K562 (cell line): ENCODE data around the gene KCNK4. TPM values are rescaled to one million over a fixed set of nuclear protein-coding genes. Genes with fewer than 3 reads are reported as not detected.

Experiments
- CAMTA2 ChIP-seq: fragments of 250-450 bp; sonication (Bioruptor Pico); conservative IDR thresholded peaks from 2 replicates; pipeline ENCODE4 v1.5.1; 2022
- CLOCK ChIP-seq: fragments of 250-450 bp; sonication (Bioruptor Pico); IDR thresholded peaks from 2 replicates; pipeline ENCODE4 v1.4.0; 2020; ENCODE audit warnings: mild to moderate bottlenecking, moderate library complexity, borderline replicate concordance
- CTBP1 ChIP-seq: fragments of 450-650 bp; IDR thresholded peaks from 2 replicates; pipeline ENCODE4 v1.6.1; 2016; ENCODE audit warnings: borderline replicate concordance
- E2F4 ChIP-seq: sonication (generic); formaldehyde crosslinking; IDR thresholded peaks from 2 replicates; pipeline ENCODE4 v1.8.0; 2022; ENCODE audit warnings: mild to moderate bottlenecking, low read depth, missing genetic modification reagents
- FOXA3 ChIP-seq, 2 experiments: fragments of 450-650 bp in 1 of 2; sonication (generic) in 1 of 2; formaldehyde crosslinking; IDR thresholded peaks in 1 of 2; conservative IDR thresholded peaks in 1 of 2; 2 replicates each; pipeline versions ENCODE4 v1.4.0 to v1.8.0; 2020 to 2022; ENCODE audit warnings: mild to moderate bottlenecking in 2 of 2, missing genetic modification reagents in 1 of 2
- HLTF ChIP-seq: fragments of 450-650 bp; IDR thresholded peaks from 2 replicates; pipeline ENCODE4 v1.6.1; 2016
- NEUROD1 ChIP-seq: fragments of 150-350 bp; IDR thresholded peaks from 2 replicates; pipeline ENCODE4 v1.6.1; 2014; ENCODE audit warnings: borderline replicate concordance, low read length, low read depth; ENCODE audit not compliant: partially characterized antibody
- POLR3A ChIP-seq: IDR thresholded peaks from 2 replicates; pipeline ENCODE4 v1.6.1; 2011; ENCODE audit warnings: borderline replicate concordance, mild to moderate bottlenecking, moderate library complexity; ENCODE audit not compliant: insufficient read length, insufficient read depth; ENCODE audit errors: extremely low read depth
- PTTG1 ChIP-seq: fragments of 450-650 bp; IDR thresholded peaks from 2 replicates; pipeline ENCODE4 v1.6.1; 2016; ENCODE audit warnings: low read depth, mild to moderate bottlenecking, missing genetic modification characterization, missing compliant biosample characterization
- RBBP5 ChIP-seq: fragments of 200-600 bp; sonication (generic); IDR thresholded peaks from 2 replicates; pipeline ENCODE4 v1.6.1; 2012; ENCODE audit warnings: borderline replicate concordance, mild to moderate bottlenecking, low read length, control low read depth, inconsistent platforms; ENCODE audit not compliant: insufficient read depth, poor library complexity, severe bottlenecking
- RFX5 ChIP-seq: IDR thresholded peaks from 2 replicates; pipeline ENCODE4 v1.6.1; 2011; ENCODE audit warnings: low read depth, mild to moderate bottlenecking, improper control_type of control experiment, low read length
- SMAD1 ChIP-seq: fragments of 150-350 bp; IDR thresholded peaks from 2 replicates; pipeline ENCODE4 v1.6.1; 2014; ENCODE audit warnings: low read length, low read depth; ENCODE audit not compliant: partially characterized antibody
- TAF7 ChIP-seq: fragments of 450-650 bp; IDR thresholded peaks from 2 replicates; pipeline ENCODE4 v1.6.1; 2016; ENCODE audit warnings: missing genetic modification characterization, missing compliant biosample characterization
- TEAD1 ChIP-seq, 2 experiments: fragments of 450-650 bp in 1 of 2; sonication (generic) in 1 of 2; formaldehyde crosslinking; IDR thresholded peaks; 2 replicates each; pipeline versions ENCODE4 v1.4.0 to v1.8.0; 2020 to 2022; ENCODE audit warnings: mild to moderate bottlenecking in 2 of 2, missing genetic modification reagents in 1 of 2
- ZBTB5 ChIP-seq: fragments of 450-650 bp; IDR thresholded peaks from 2 replicates; pipeline ENCODE4 v1.6.1; 2017; ENCODE audit warnings: antibody characterized with exemption
- ZC3H8 ChIP-seq: fragments of 450-650 bp; IDR thresholded peaks from 2 replicates; pipeline ENCODE4 v1.6.1; 2017
- polyA plus RNA-seq, 8 experiments: library from polyadenylated mRNA; depleted of rRNA in 4 of 8; stranded (reverse) in 5 of 8; unstranded in 3 of 8; fragments of >200 nt; fragmentation: Nextera tagmentation in 2 of 8; fragmentation: Illumina TruSeq in 1 of 8; extraction: Ambion mirVana in 2 of 8; extraction: Trizol in 1 of 8; gene quantifications; 2 replicates each; pipeline versions ENCODE4 v1.2.1 to v1.2.3, GENCODE V29; 2011 to 2014; ENCODE audit warnings: inconsistent platforms in 1 of 8, missing spikeins in 1 of 8
- total RNA-seq, 7 experiments: library from RNA; depleted of rRNA in 6 of 7; stranded (reverse); fragments of >200 nt in 6 of 7; fragmentation: Illumina TruSeq in 2 of 7; extraction: Trizol in 2 of 7; gene quantifications; 2 replicates each; pipeline versions ENCODE4 v1.2.1 to v1.2.3, GENCODE V29; 2011 to 2021; ENCODE audit warnings: low replicate concordance in 1 of 7
- TF ChIP-seq, protein P1 (sequence below): fragments of 450-650 bp; IDR thresholded peaks from 2 replicates; pipeline ENCODE4 v1.6.1; 2016; ENCODE audit warnings: antibody characterized with exemption
- TF ChIP-seq, protein P2 (sequence below): sonication (generic); formaldehyde crosslinking; IDR thresholded peaks from 2 replicates; pipeline ENCODE4 v1.8.1; 2023; ENCODE audit warnings: mild to moderate bottlenecking, missing genetic modification reagents, moderate library complexity

Gene KCNK4
- total and polyA plus RNA-seq, 9 of the 15 experiments (the other 6 are each of a cell fraction or from before 2014, with no cell fraction given): not detected

DNA sequence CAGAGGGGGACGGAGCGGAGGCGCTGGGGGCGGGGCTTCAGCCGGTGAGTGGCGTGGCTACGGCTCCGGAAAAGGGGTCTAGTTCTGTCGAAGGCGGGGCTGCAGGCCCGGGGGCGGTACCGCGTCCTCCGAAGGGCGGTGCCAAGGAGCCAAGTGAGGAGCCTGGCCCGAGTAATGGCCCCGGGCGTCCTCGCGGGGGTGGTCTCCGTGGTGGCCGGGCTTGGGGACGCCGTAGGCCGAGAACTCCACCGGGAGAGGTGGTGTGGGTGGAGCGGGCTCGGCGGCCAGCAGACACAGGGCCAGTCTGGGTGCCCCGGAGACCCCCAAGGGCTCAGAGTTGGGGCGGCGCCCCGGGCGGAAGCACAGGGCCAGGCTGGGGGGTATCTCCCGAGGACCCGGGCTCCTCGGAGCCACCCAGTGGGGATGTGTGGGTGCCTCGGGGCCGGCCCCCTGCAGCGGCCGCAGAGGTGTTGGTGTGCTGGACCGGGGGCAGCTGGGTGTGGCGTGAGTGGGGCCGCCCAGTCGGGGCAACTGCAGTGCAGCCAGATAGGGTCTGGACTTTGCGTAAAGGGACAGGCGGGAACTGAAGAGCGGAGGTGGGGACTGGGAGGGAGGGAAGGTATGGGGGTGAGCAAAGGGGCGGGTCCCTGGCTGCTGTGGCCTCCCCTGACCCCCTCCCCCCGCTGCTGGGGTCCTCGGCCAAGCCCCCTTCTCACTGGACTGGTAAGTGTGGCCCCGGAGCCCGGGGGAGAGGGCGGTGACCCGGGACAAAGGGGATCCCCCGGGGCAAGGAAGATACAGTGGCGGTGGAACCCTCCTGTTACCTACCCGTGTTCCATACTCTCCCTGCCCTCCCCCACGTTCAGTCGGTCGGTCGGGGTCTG lies 49.4 kb upstream of the KCNK4 start (continued):
- TF ChIP-seq, protein P1, sequence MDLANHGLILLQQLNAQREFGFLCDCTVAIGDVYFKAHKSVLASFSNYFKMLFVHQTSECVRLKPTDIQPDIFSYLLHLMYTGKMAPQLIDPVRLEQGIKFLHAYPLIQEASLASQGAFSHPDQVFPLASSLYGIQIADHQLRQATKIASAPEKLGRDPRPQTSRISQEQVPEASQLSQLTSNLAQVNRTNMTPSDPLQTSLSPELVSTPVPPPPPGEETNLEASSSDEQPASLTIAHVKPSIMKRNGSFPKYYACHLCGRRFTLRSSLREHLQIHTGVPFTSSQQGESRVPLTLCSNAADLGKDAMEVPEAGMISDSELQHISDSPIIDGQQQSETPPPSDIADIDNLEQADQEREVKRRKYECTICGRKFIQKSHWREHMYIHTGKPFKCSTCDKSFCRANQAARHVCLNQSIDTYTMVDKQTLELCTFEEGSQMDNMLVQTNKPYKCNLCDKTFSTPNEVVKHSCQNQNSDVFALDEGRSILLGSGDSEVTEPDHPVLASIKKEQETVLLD: no peak
- TF ChIP-seq HLTF: no peak
- peak in 1 of 2 experiments; percentile 48; a peak in 1 of 4 replicates for TF ChIP-seq TEAD1 (CRISPR knock-in tag; IDR thresholded peaks at IDR 0.05)
- peak; percentile 52 for TF ChIP-seq RBBP5
- no peak for TF ChIP-seq E2F4 (CRISPR knock-in tag)
- TF ChIP-seq CTBP1: no peak
- TF ChIP-seq CLOCK (CRISPR knock-in tag): no peak
- no peak for TF ChIP-seq RFX5
- TF ChIP-seq CAMTA2 (CRISPR knock-in tag): no peak
- TF ChIP-seq TAF7 (tag): peak; percentile 30; the same call in 1 of the 2 replicates
- no peak for TF ChIP-seq ZBTB5
- no peak for TF ChIP-seq FOXA3 (CRISPR knock-in tag; conservative IDR thresholded peaks at IDR 0.05 in 1 of 2, IDR thresholded peaks at IDR 0.05 in 1 of 2)
- no peak for TF ChIP-seq SMAD1
- TF ChIP-seq NEUROD1: no peak
- TF ChIP-seq PTTG1 (tag): no peak
- TF ChIP-seq, protein P2, sequence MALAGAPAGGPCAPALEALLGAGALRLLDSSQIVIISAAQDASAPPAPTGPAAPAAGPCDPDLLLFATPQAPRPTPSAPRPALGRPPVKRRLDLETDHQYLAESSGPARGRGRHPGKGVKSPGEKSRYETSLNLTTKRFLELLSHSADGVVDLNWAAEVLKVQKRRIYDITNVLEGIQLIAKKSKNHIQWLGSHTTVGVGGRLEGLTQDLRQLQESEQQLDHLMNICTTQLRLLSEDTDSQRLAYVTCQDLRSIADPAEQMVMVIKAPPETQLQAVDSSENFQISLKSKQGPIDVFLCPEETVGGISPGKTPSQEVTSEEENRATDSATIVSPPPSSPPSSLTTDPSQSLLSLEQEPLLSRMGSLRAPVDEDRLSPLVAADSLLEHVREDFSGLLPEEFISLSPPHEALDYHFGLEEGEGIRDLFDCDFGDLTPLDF (CRISPR knock-in tag): 0 out of 2 replicates have a peak, but pooled peaks have one; percentile 38
- TF ChIP-seq ZC3H8: no peak
- TF ChIP-seq POLR3A: no peak
